GM18858 (cell line): ENCODE measurements around the gene ORC5.

Source experiments
- ATAC-seq: cut with Tn5 transposase; IDR thresholded peaks from one replicate; pipeline ENCODE4 v1.9.1; 2021; ENCODE audit not compliant: unreplicated experiment

Gene ORC5

DNA sequence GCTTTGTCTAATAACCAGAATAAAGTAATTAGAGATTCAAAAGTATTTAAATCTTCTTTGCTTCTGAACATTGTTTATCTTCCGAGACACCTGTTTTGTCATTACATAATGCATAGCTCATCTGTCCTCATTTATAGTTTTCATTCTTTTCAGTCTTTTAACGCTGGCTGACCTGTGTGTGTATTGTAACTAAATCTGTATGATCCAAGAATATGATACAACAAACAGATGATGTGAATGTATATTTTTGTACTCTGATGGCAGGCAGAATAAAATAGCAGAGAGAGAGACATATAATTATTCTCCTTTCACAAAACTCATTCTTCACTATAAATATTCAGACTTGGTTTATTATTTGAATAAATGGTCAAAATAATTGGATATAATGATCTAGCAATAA lies 80.6 kb downstream of the ORC5 start:
- no peak for ATAC-seq

- no peak for ATAC-seq
These were observed 81.4 kb downstream of the ORC5 start for GRCh38 chr7:104126411-104126841.

DNA sequence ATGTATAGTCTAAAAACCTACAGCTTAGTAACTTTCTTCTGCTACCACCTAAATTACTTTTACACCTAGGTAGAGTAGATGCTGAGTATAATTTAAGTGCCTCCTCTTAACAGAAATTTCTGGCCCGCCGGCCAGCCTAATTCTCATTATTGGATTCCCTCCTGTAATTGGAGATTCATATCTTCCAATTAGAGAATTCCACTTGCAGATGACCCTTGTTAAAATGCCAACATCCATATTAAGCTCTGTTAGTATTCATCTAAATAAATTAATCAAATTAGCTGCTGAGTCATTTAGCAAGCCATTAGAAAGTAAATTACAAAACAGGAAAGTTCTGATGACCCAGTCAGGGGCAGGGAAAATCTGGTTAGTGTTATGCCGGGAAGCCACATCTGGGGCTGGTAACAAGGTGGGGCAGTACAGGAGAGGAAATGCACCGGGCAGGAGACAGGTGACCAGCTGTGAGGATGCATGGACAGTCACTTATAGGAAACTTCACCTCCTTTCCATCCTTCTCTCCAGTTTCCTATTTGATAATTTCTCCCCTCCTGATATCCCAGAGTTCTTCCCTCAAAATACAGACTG lies 82.8 kb downstream of the ORC5 start:
- ATAC-seq = no peak

GRCh38 chr7:104124469-104124868 lies 83.3 kb downstream of the ORC5 start:
- ATAC-seq = no peak

DNA sequence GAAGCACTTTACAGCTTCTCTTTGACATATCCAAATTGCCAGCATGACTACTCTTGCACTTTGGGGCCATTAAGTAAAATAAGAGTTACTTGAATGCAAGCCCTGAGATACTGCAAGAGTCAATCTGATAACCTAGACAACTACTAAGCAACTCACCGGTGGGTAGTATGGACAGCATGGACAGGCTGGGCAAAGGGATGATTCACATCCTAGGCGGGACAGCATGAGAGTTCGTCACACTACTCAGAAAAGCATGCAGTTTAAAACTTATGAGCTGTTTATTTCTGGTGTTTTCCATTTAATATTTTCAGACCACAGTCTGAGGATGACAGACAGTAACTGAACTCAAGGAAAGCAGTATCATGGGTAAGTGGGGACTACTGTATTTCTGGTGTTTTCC lies 84.0 kb downstream of the ORC5 start:
- ATAC-seq = no peak

DNA sequence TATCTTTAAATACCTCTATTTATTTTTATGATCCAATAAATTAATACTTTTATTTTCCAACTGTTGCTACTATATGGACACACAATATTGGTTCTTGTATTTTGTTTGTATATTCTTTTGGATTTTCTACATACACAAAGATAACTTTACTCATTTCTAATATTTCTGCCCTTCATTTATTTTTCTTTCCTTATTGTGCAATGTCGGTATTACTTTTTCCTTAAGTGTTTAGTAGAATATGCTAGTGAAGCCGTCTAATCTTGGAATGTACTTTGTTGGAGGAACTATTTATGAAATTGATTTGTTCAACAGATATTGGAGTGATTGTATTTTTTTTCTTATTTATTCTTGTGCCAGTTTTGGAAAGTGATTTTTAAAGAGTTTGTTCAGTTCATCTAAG lies 94.0 kb downstream of the ORC5 start:
- no peak for ATAC-seq

DNA sequence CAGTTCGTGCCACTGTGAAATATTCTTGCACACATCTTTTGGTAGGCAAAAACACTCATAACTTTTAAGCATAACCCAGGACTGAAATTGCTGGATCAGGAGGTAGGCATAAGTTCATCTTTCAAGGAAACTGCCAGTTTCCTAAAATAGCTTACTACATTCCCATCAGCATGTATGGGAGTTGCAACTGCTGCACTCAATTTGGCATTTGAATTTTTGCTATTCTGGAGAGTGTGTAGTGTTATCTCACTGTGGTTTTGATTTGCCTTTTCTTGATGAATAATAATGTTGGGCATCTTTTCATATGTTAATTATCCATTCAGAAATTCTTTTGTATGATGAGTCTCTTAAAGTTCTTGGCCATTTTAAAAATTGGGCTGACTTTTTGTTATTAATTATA lies 95.2 kb downstream of the ORC5 start:
- no peak for ATAC-seq

DNA sequence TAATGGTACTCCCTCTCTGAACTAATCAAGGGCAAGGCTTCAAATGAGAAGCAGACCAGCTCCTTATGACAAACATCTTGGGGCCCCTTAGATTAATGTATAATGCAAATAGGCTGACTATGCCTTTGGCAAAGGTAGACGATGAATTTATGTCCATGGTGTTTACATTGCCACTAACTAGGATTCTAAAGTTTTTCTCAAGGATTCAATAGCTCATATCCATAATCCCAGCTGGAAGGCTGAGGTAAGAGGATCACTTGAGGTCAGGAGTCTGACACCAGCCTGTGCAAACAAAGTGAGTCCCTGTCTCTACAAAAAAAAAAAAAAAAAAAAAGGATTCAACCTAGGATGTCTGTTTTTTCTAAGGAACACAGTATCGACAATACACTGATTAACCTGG lies 96.5 kb downstream of the ORC5 start:
- ATAC-seq = no peak

DNA sequence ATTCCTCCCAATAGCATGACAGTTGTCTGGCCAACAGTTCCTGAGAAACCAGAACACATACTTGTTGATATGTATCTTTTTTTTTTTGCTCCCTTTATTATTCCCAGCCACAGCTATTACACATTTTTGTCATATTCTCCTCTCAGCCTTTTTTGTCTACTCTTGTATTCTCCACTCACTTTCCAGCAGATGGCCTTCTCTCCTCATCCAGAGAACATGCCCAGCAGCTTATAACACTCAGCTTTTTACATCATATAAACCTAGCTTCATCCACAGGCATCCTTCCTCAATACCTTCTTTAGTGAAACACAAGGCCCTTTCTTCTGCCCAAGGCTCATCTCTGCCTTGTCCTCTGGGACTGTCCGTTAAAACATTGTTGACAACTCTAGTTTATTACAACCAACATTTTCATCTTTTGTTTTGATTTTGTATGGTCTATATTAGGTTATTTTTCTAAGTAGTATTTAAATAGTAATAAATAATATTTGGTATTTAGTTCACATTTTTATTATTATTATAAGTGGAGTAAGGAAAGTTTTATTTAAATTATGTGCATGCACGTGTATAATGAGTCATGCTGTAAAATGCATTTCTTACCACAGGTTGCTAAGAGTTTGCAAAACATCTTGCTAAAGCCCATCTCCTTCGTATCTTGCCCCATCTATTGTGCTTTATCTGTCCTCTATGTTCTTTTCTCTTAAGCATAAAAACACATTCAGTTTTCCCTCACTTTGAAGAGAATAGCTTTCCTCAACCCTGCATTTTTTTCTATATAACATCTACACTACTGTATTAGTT lies 101.5 kb downstream of the ORC5 start:
- ATAC-seq = no peak

GRCh38 chr7:104098890-104099289 lies 108.9 kb downstream of the ORC5 start:
- no peak for ATAC-seq

GRCh38 chr7:104096683-104097082 lies 111.1 kb downstream of the ORC5 start:
- ATAC-seq = no peak

DNA sequence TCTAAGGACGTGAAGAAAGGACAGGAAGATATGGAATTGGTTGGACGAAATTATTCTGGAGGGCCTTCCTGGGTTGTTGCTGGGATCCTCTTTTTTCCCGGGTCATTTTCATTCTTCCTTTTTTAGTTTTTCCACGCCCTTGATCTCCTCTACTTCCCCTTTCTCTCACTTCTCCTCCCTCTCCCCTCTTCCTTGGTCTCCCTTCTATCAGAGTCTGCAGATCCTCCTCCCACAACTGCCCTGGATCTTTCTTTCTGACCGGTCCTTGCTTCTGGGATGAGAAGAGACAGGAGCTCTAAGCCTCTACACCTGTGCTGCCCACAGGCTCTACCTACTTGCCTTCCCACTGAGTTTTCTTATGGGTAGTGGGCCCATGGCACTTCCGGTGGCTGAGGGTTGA lies 114.7 kb downstream of the ORC5 start:
- ATAC-seq = no peak

- ATAC-seq = no peak
These were observed 116.6 kb downstream of the ORC5 start for GRCh38 chr7:104091242-104091641.

- ATAC-seq = no peak
These were observed 118.2 kb downstream of the ORC5 start for GRCh38 chr7:104089612-104090011.

- no peak for ATAC-seq
These were observed 118.8 kb downstream of the ORC5 start for GRCh38 chr7:104089061-104089460.
